Calu3 (cell line): ENCODE data around the gene ALG14. TPM values are rescaled to one million over a fixed set of nuclear protein-coding genes. Genes with fewer than 3 reads are reported as not detected.

Experiments
- BruUV-seq: library from RNA; stranded (reverse); fragments of 400-500 nt; replicated peaks from 2 replicates; lab custom pipeline; 2021; lab: Mats Ljungman, UMichigan
- CTCF ChIA-PET: fragments of 300-600 bp; sonication (Branson Sonifier 250); formaldehyde crosslinking; loops from one replicate; lab custom pipeline; 2022; ENCODE audit warnings: antibody characterized with exemption; lab: Charles Lee
- DNase-seq: peaks from one replicate; pipeline ENCODE4 v3.0.0; 2022
- H3K27ac Mint-ChIP-seq: one replicate; pipeline ENCODE4 v1.8.0; 2022; ENCODE audit warnings: mixed read lengths; ENCODE audit not compliant: unreplicated experiment
- H3K27me3 Mint-ChIP-seq: one replicate; pipeline ENCODE4 v1.8.0; 2022; ENCODE audit warnings: mixed read lengths; ENCODE audit not compliant: unreplicated experiment
- H3K36me3 Mint-ChIP-seq: one replicate; pipeline ENCODE4 v1.8.0; 2022; ENCODE audit warnings: mild to moderate bottlenecking, moderate library complexity, mixed read lengths; ENCODE audit not compliant: insufficient read depth, unreplicated experiment
- H3K4me1 Mint-ChIP-seq: one replicate; pipeline ENCODE4 v1.8.0; 2022; ENCODE audit warnings: mild to moderate bottlenecking, low read depth, mixed read lengths; ENCODE audit not compliant: unreplicated experiment
- H3K4me3 Mint-ChIP-seq: one replicate; pipeline ENCODE4 v1.8.0; 2022; ENCODE audit warnings: mild to moderate bottlenecking, low read depth, moderate library complexity, mixed read lengths; ENCODE audit not compliant: unreplicated experiment
- H3K9me3 Mint-ChIP-seq: one replicate; pipeline ENCODE4 v1.8.0; 2022; ENCODE audit warnings: low read depth, mixed read lengths; ENCODE audit not compliant: unreplicated experiment
- intact Hi-C: fragments of 100-400 bp; cut with micrococcal nuclease; formaldehyde crosslinking; loops from one replicate; pipeline ENCODE4 v1.10.0; 2022; ENCODE audit not compliant: unreplicated experiment
- total RNA-seq: library from RNA; stranded (reverse); gene quantifications from 2 replicates; pipeline ENCODE4 v1.2.3, GENCODE V29; 2022
- TF ChIP-seq, protein P1 (sequence below): fragments of 200-600 bp; IDR thresholded peaks from one replicate; pipeline ENCODE4 v1.8.0; 2022; ENCODE audit warnings: antibody characterized with exemption; ENCODE audit not compliant: unreplicated experiment

ALG14 gene
- total RNA-seq, 1 experiment from 2014 or later = 5.8 TPM

GRCh38 chr1:94979656-94980581 lies 92.8 kb downstream of the ALG14 start:
- H3K4me1 Mint-ChIP-seq = no peaks in the 10 kb centered on the region
- no peaks in the 10 kb centered on the region for H3K27me3 Mint-ChIP-seq
- intact Hi-C loops = no loop called here
- H3K4me3 Mint-ChIP-seq = no peak overlapping the region
- no peak for DNase-seq
- BruUV-seq = no TSS peak
- H3K9me3 Mint-ChIP-seq = no peaks in the 10 kb centered on the region
- TF ChIP-seq, protein P1, sequence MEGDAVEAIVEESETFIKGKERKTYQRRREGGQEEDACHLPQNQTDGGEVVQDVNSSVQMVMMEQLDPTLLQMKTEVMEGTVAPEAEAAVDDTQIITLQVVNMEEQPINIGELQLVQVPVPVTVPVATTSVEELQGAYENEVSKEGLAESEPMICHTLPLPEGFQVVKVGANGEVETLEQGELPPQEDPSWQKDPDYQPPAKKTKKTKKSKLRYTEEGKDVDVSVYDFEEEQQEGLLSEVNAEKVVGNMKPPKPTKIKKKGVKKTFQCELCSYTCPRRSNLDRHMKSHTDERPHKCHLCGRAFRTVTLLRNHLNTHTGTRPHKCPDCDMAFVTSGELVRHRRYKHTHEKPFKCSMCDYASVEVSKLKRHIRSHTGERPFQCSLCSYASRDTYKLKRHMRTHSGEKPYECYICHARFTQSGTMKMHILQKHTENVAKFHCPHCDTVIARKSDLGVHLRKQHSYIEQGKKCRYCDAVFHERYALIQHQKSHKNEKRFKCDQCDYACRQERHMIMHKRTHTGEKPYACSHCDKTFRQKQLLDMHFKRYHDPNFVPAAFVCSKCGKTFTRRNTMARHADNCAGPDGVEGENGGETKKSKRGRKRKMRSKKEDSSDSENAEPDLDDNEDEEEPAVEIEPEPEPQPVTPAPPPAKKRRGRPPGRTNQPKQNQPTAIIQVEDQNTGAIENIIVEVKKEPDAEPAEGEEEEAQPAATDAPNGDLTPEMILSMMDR = no peak
- CTCF ChIA-PET = interaction anchor here (0.6 kb wide), 1 partner anchor 79 kb away, joined by 6 read pairs; no protein-coding TSS in a partner anchor
- H3K36me3 Mint-ChIP-seq = no peaks in the 10 kb centered on the region
- H3K27ac Mint-ChIP-seq = no peak overlapping the region

DNA sequence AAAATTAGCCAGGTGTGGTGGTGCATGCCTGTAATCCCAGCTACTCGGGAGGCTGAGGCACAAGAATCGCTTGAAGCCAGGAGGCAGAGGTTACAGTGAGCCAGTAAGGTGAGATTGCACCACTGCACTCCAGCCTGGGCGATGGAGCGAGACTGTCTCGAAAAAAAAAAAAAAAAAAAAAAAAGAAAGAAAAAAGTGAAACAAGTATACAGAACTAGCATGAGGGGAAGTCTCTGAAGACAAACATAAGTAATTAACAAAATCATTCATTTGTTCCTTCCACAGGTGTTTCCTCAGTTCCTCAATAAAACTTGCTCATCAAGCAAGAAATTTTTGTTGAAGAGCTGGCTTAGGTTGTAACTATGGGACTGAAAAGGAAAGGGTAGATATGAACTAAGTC lies 93.6 kb downstream of the ALG14 start:
- no peaks in the 10 kb centered on the region for H3K27me3 Mint-ChIP-seq
- no TSS peak for BruUV-seq
- no peak overlapping the region for H3K4me3 Mint-ChIP-seq
- CTCF ChIA-PET = interaction anchor here (0.6 kb wide), 2 partner anchors 63 to 80 kb away, joined by 3 to 6 read pairs; no protein-coding TSS in a partner anchor
- H3K4me1 Mint-ChIP-seq = no peaks in the 10 kb centered on the region
- no peaks in the 10 kb centered on the region for H3K36me3 Mint-ChIP-seq
- H3K9me3 Mint-ChIP-seq = no peaks in the 10 kb centered on the region
- intact Hi-C loops = no loop called here
- no peak overlapping the region for H3K27ac Mint-ChIP-seq
- DNase-seq = no peak
- TF ChIP-seq, protein P1 = no peak

DNA sequence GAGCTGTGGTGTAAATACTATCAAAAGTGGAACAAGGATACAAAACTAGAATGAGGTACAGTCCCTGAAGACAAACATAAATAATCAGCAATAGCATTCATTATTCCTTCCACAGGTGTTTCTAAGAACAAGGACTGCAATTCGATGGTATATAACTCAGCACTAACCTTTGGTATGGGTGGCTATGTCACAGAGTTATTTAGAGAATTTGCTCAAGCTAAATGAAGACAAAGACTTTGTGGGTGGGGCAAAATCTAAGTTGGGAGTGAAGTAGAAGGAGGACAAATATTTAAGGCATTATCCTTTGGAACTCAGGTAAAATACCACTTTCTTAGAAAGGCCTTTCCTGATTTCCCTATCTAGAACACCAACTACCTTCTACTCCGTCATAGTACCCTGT lies 94.3 kb downstream of the ALG14 start:
- no peak overlapping the region for H3K4me3 Mint-ChIP-seq
- no peaks in the 10 kb centered on the region for H3K4me1 Mint-ChIP-seq
- no peaks in the 10 kb centered on the region for H3K9me3 Mint-ChIP-seq
- DNase-seq = no peak
- no TSS peak for BruUV-seq
- no peaks in the 10 kb centered on the region for H3K36me3 Mint-ChIP-seq
- no peaks in the 10 kb centered on the region for H3K27me3 Mint-ChIP-seq
- TF ChIP-seq, protein P1 = no peak
- no peak overlapping the region for H3K27ac Mint-ChIP-seq
- intact Hi-C loops = no loop called here
- CTCF ChIA-PET = interaction anchor here (0.6 to 0.7 kb wide), 2 partner anchors 63 to 71 kb away, joined by 3 read pairs; no protein-coding TSS in a partner anchor

GRCh38 chr1:94976971-94977548 lies 95.7 kb downstream of the ALG14 start:
- BruUV-seq = no TSS peak
- Mint-ChIP-seq H3K27ac (no peak overlapping the region), H3K9me3 (no peaks in the 10 kb centered on the region), H3K4me1 (no peaks in the 10 kb centered on the region), H3K4me3 (no peak overlapping the region), H3K27me3 (no peaks in the 10 kb centered on the region), H3K36me3 (no peaks in the 10 kb centered on the region)
- TF ChIP-seq, protein P1 = no peak
- intact Hi-C loops = no loop called here
- no peak for DNase-seq
- CTCF ChIA-PET = no interaction called here
